LoVo (cell line): ENCODE measurements around the gene RFX5.
"Not testable (repeated sequence)": the region's sequence is repeated elsewhere in the genome, so short reads cannot be mapped to it uniquely, and the experiment has no call there.

Experiments used
- DNase-seq: peaks from one replicate; pipeline ENCODE4 v3.0.0-alpha.2; 2016; ENCODE audit warnings: low spot score

RFX5 gene

GRCh38 chr1:151346769-151347522, at the start of gene RFX5:
TSS of gene RFX5 (minus strand) at chr1:151347252. CDS start at chr1:151346320, 932 bp downstream.
- peak; percentile 97 for DNase-seq

GRCh38 chr1:151396265-151396664, 49.2 kb upstream of the RFX5 start:
- not testable (repeated sequence) for DNase-seq

- no peak for DNase-seq
Measured at GRCh38 chr1:151393583-151393982, 46.5 kb upstream of the RFX5 start.

- no peak for DNase-seq
Measured at GRCh38 chr1:151391079-151391563, 44.1 kb upstream of the RFX5 start.

- not testable (repeated sequence) for DNase-seq
Measured at GRCh38 chr1:151390221-151391078, 43.4 kb upstream of the RFX5 start.

GRCh38 chr1:151386002-151386401, 39.0 kb upstream of the RFX5 start:
- DNase-seq: no peak

- DNase-seq: no peak
Measured at GRCh38 chr1:151384584-151384983, 37.5 kb upstream of the RFX5 start.

- DNase-seq: no peak
Measured at GRCh38 chr1:151377150-151377884, 30.3 kb upstream of the RFX5 start.

- no peak for DNase-seq
Measured at GRCh38 chr1:151373196-151373595, 26.1 kb upstream of the RFX5 start.

- DNase-seq: peak; percentile 44
Measured at GRCh38 chr1:151372058-151372934, 25.2 kb upstream of the RFX5 start, which contains the start of gene SELENBP1. TSS of gene SELENBP1 (minus strand) at chr1:151372705. CDS start at chr1:151372641, 64 bp downstream.

GRCh38 chr1:151371370-151372057, 24.5 kb upstream of the RFX5 start:
- no peak for DNase-seq

- no peak for DNase-seq
Measured at GRCh38 chr1:151370211-151370911, 23.3 kb upstream of the RFX5 start.

GRCh38 chr1:151369621-151370048, 22.6 kb upstream of the RFX5 start:
- DNase-seq: no peak

GRCh38 chr1:151369302-151369610, 22.2 kb upstream of the RFX5 start:
- no peak for DNase-seq

GRCh38 chr1:151368393-151369301, 21.6 kb upstream of the RFX5 start:
- DNase-seq: no peak

GRCh38 chr1:151367658-151368392, 20.8 kb upstream of the RFX5 start:
- no peak for DNase-seq

GRCh38 chr1:151364996-151365395, 17.9 kb upstream of the RFX5 start:
- no peak for DNase-seq
